ENCODE data around the gene OR5M3.

Gene OR5M3
- total RNA-seq, result 0 reads per million in 3 experiments

DNA sequence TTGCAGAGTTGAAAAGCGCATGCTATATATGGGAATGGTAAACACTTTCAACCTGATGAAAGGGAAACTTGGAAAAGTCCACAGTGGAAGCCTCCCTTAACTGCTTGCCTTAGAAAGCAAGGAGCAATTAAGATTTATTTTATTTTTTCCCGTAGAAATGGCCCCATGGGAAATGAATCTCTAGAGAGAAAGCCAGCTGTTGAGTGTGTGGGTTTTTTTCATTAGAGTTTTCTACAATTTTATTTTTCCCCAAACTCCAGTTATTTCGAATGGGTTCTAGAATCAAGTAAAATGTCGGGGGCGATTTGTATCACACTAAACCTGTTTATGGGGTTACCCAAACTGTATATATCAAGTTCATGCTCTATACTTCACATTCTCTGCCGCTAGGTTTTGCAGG, at the start of gene OR5M3:
Gene OR5M3 (minus strand): TSS at position 101 of the 400 bp plus-strand sequence. CDS start 2,855 bp downstream, outside the sequence.
- DNase-seq, result no peak

DNA sequence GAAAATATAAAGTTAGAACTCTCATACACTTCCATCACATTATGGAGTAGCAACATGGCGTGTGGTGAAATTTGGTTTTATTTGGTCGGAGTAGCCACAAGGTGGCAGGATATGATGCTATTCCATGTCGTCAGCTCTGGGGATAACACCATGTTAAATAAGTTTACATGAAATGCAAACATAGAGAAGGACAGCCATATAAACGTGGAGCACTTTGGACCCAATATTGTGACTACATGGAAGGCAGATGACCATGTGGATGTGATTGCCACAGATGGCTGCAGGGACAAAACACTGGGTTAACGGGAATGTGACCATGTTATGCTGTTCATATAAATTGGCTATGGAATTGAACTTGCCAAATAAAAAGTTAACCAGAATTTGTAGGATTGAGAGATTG, 48.9 kb upstream of the OR5M3 start:
- no peak for DNase-seq

DNA sequence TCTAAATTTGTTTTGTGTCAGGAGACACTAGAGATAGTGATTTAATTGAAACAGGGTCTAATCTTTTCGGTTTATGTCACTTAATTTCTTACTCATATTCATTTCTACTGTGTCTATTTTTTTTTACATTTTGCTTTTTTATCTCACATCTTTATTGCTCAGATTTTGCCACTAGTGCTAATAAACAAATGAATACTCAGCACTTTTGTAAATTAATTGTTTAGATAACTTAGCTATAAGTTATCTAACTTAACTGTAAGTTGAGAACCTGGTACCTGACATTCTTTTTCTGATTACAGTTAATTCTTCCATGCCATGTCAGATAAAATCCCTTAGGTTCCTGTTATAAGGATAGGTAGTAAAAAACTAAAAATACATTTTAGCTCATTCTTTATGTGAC, 40.1 kb upstream of the OR5M3 start:
- no peak for DNase-seq

DNA sequence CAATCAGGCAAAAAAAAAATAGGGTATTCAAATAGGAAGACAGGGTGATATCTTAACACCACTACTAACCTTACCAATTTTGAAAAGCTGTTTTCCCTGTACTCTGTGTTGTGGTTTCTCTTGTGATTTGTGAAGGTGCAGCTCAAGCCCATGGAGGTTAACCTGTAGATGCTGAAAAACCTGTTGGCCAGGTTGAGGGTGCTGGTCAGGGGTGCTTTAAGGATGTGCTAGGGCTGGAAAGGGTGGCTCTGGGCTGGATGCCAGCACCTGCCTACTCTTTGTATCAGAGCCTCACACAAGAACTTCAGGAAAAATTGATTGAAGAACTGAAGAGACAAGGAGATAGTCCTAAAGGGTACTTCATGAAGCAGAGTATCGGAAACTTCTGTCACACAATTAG, 36.3 kb upstream of the OR5M3 start:
- no peak for DNase-seq

DNA sequence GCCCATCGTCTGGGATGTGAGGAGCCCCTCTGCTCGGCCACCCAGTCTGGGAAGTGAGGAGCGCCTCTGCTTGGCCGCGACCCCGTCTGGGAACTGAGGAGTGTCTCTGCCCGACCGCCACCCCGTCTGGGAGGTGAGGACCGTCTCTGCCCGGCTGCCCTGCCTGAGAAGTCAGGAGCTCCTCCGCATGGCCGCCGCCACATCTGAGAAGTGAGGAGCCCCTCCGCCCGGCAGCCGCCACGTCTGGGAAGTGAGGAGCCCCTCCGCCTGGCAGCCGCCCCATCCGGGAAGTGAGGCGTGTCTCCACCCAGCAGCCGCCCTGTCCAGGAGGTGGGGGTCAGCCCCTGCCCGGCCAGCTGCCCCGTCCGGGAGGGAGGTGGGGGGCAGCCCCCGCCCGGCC, 23.9 kb upstream of the OR5M3 start:
- DNase-seq, result no peak

DNA sequence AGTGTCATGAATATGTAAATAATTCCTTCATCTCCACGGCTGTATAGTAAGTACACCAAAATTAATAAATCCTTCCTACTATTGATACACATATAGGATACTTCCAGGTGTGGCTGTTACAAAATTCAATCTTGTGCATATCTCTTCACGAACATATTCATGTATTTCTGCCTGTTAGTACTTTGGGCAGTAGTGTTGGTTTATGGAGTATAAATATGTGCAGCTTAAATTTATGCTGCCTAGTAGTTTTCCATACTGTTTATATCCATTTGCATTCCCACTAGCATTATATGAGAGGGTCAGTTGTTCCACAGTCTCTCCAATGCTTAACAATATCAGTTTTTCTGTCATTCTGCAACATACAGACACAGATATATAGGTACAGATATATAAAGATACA, 22.0 kb upstream of the OR5M3 start:
- DNase-seq, result no peak

DNA sequence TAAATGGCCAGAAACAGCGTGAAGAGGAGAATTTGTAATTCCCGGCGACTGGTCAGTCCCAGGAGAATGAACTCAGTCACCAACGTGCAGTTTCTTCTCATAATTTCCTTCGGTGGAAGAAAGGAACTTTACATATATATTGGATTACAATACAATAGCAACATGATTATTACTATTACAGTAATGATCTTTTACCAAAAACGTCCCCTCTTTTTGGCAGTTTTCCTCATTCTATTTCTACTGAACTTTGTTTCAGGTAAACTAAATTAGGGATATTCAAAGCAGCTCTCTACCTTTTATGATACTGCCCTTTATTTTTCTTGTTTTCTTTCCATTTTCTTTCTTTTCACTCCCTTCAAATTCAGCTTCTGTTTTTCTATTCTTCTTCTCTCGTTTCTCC, 18.1 kb upstream of the OR5M3 start, which contains the start of gene OR5M8:
Gene OR5M8 (minus strand): TSS at position 101 of the 400 bp plus-strand sequence. CDS start 0 bp downstream, at position 101.
- no peak for DNase-seq

DNA sequence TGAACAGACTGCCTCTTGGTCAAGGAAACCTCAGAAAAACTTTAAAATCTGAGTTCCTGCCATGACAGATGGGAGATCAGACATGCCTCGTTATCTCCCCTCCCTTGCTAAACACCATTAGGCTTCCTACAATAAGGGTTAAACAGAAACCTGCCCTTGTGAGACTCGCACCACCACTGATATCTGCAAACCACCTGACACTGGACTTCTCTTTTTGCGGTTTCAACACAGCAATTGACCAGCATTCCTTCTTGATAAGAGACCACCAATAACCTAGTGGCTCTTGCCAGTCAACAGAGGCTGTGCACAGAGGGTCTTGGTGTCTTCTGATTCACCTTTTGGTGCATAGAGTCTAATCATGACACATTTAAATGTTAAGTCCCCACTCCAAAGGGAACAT, 13.6 kb upstream of the OR5M3 start:
- DNase-seq, result no peak

DNA sequence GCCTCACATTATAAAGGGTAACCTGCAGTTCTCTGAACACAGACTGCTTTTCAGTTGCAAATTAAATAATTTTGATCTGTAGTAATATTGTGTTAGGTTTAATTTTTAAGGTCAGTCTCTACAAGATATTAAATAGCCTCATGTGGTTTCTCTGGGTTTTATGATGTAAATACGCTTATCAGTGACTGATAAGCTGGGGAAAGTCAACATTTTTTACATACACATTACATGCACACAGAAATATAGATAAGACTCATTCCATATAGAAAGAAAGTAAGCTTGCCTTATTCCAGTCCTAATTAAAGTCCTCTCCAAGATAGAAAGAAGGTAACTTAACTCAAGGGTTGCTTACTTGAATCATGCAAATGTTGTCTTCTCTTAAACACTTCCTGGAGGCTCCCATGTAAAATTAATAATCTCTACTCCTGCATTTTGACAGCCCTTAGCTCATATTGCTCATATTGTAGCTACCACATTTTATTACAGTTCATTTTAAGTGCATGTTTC, 1.6 kb upstream of the OR5M3 start:
- no peak for DNase-seq

DNA sequence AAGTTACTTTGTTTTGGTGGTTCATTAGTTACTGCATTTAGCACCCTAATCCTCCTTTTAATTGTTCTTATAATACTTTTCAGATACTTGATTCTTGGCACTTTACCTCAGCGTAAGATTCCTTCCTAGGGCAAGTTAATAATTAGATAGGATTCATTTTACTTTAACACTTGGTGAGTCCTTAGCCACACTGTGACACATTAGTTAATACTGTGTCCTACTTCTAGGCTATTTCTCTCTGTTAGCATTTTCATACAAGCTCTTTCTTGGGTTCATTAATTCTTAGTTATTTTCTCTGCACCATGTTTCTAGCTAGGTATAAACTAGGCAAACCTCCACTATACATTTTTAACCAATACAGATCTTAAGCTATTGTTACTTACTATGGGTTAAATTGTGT, 16.1 kb downstream of the OR5M3 start:
- DNase-seq, result no peak

DNA sequence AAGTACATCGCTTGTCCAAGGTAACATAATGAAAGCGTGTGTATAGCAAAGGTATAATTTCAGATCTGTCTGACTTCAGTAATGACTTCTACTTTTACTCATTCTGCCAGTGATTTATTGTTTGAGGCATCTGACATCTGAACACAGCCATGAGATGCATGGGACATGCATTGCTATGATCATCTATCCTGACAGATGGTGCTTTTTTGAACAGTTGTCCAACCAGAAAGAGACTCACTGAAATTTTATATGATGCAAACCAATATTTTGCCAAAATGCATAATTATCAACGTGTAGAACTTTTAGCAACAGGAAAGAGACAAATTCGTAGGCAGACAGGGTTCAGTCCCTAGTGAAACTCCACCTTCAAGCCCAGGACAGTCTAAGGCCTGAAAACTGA, 19.6 kb downstream of the OR5M3 start:
- no peak for DNase-seq
